WTC11 (cell line): Measurements from ENCODE around the gene FAM111B. TPM values are rescaled to one million over a fixed set of nuclear protein-coding genes. Genes with fewer than 3 reads are reported as not detected.
A peak's percentile ranks its signal among the peaks of the same experiment; 100 is the strongest.

Experiments used
- AFF4 ChIP-seq: sonication (generic); formaldehyde crosslinking; IDR thresholded peaks from 2 replicates; pipeline ENCODE4 v1.8.1; 2023; ENCODE audit warnings: mild to moderate bottlenecking, missing genetic modification reagents, borderline replicate concordance
- AR ChIP-seq: fragments of 250-450 bp; sonication (Bioruptor Pico); IDR thresholded peaks from 2 replicates; pipeline ENCODE4 v1.9.0; 2021; ENCODE audit warnings: mild to moderate bottlenecking
- ATF3 ChIP-seq: sonication (generic); formaldehyde crosslinking; conservative IDR thresholded peaks from 2 replicates; pipeline ENCODE4 v1.8.1; 2022; ENCODE audit warnings: mild to moderate bottlenecking, missing genetic modification reagents
- CDX4 ChIP-seq: fragments of 250-450 bp; sonication (Bioruptor Pico); IDR thresholded peaks from 2 replicates; pipeline ENCODE4 v1.9.0; 2021; ENCODE audit warnings: moderate library complexity, mild to moderate bottlenecking, inconsistent platforms, borderline replicate concordance
- CREB1 ChIP-seq: sonication (generic); formaldehyde crosslinking; IDR thresholded peaks from 2 replicates; pipeline ENCODE4 v1.8.0; 2023; ENCODE audit warnings: mild to moderate bottlenecking, missing genetic modification reagents
- E2F4 ChIP-seq: sonication (generic); formaldehyde crosslinking; IDR thresholded peaks from 2 replicates; pipeline ENCODE4 v1.8.1; 2022; ENCODE audit warnings: low read depth, mild to moderate bottlenecking, moderate library complexity, missing genetic modification reagents, borderline replicate concordance
- ESRRA ChIP-seq: sonication (generic); formaldehyde crosslinking; IDR thresholded peaks from 2 replicates; pipeline ENCODE4 v1.8.1; 2022; ENCODE audit warnings: mild to moderate bottlenecking, missing genetic modification reagents, borderline replicate concordance
- FOXJ3 ChIP-seq: sonication (generic); formaldehyde crosslinking; IDR thresholded peaks from 2 replicates; pipeline ENCODE4 v1.9.0; 2021; ENCODE audit warnings: missing genetic modification reagents, mild to moderate bottlenecking, borderline replicate concordance
- FOXK1 ChIP-seq: sonication (generic); formaldehyde crosslinking; IDR thresholded peaks from 2 replicates; pipeline ENCODE4 v1.8.0; 2022; ENCODE audit warnings: mild to moderate bottlenecking, moderate library complexity, missing genetic modification reagents
- FOXP4 ChIP-seq: sonication (generic); formaldehyde crosslinking; IDR thresholded peaks from 2 replicates; pipeline ENCODE4 v1.8.0; 2022; ENCODE audit warnings: mild to moderate bottlenecking, missing genetic modification reagents
- JUN ChIP-seq: sonication (generic); formaldehyde crosslinking; IDR thresholded peaks from 2 replicates; pipeline ENCODE4 v1.8.0; 2023; ENCODE audit warnings: mild to moderate bottlenecking, missing genetic modification reagents
- MYBL2 ChIP-seq: sonication (generic); formaldehyde crosslinking; IDR thresholded peaks from 2 replicates; pipeline ENCODE4 v1.8.1; 2023; ENCODE audit warnings: mild to moderate bottlenecking, moderate library complexity, missing genetic modification reagents
- OVOL2 ChIP-seq: fragments of 250-450 bp; sonication (Bioruptor Pico); IDR thresholded peaks from 2 replicates; pipeline ENCODE4 v1.9.0; 2021; ENCODE audit warnings: mild to moderate bottlenecking, borderline replicate concordance
- TEAD1 ChIP-seq: sonication (generic); formaldehyde crosslinking; IDR thresholded peaks from 2 replicates; pipeline ENCODE4 v1.8.0; 2022; ENCODE audit warnings: mild to moderate bottlenecking, missing genetic modification reagents
- TP53 ChIP-seq: sonication (generic); formaldehyde crosslinking; IDR thresholded peaks from 2 replicates; pipeline ENCODE4 v1.8.1; 2023; ENCODE audit warnings: mild to moderate bottlenecking, missing genetic modification reagents
- USF1 ChIP-seq: sonication (generic); formaldehyde crosslinking; IDR thresholded peaks from 2 replicates; pipeline ENCODE4 v1.8.0; 2022; ENCODE audit warnings: mild to moderate bottlenecking, missing genetic modification reagents
- USF2 ChIP-seq: sonication (generic); formaldehyde crosslinking; IDR thresholded peaks from 2 replicates; pipeline ENCODE4 v1.8.1; 2023; ENCODE audit warnings: mild to moderate bottlenecking, missing genetic modification reagents, moderate library complexity
- ZNF317 ChIP-seq: sonication (generic); formaldehyde crosslinking; IDR thresholded peaks from 2 replicates; pipeline ENCODE4 v1.8.1; 2023; ENCODE audit warnings: low read depth, mild to moderate bottlenecking, moderate library complexity, missing genetic modification reagents, borderline replicate concordance
- ZNF512 ChIP-seq: sonication (generic); formaldehyde crosslinking; IDR thresholded peaks from 2 replicates; pipeline ENCODE4 v1.8.1; 2022; ENCODE audit warnings: missing genetic modification reagents, borderline replicate concordance
- total RNA-seq: library from RNA; stranded (reverse); gene quantifications from 3 replicates; pipeline ENCODE4 v1.2.3, GENCODE V29; 2021

Gene FAM111B
- total RNA-seq, 1 experiment from 2014 or later: 25.5 TPM

GRCh38 chr11:59171508-59172322, 64.7 kb downstream of the FAM111B start, which contains the start of gene DTX4 (continued):
- TF ChIP-seq E2F4 (CRISPR knock-in tag): no peak
- no peak for TF ChIP-seq USF2 (CRISPR knock-in tag)
- no peak for TF ChIP-seq AFF4 (CRISPR knock-in tag)
- TF ChIP-seq OVOL2: no peak
- TF ChIP-seq TP53 (CRISPR knock-in tag): 0 out of 2 replicates have a peak, but pooled peaks have one; percentile 32
- TF ChIP-seq FOXJ3 (CRISPR knock-in tag): no peak
- TF ChIP-seq FOXK1: peak; percentile 20; the same call in 1 of the 2 replicates
- no peak for TF ChIP-seq TEAD1 (CRISPR knock-in tag)
- TF ChIP-seq USF1 (CRISPR knock-in tag): no peak
- no peak for TF ChIP-seq ZNF317 (CRISPR knock-in tag)
- TF ChIP-seq MYBL2 (CRISPR knock-in tag): peak; percentile 55; the same call in 1 of the 2 replicates
- TF ChIP-seq ESRRA (CRISPR knock-in tag): no peak
- no peak for TF ChIP-seq CREB1
- peak; percentile 67; the same call in 1 of the 2 replicates for TF ChIP-seq FOXP4 (CRISPR knock-in tag)
- TF ChIP-seq JUN (CRISPR knock-in tag): no peak
- TF ChIP-seq CDX4 (CRISPR knock-in tag): no peak
- TF ChIP-seq AR: no peak; the same call in 1 of the 2 replicates
- TF ChIP-seq ZNF512: peak; percentile 30; the same call in 1 of the 2 replicates
- no peak for TF ChIP-seq ATF3 (CRISPR knock-in tag)
